Measurements from ENCODE around the gene GNB1L.
"Not testable (repeated sequence)": the region's sequence is repeated elsewhere in the genome, so short reads cannot be mapped to it uniquely, and the experiment has no call there.

The GNB1L gene

DNA sequence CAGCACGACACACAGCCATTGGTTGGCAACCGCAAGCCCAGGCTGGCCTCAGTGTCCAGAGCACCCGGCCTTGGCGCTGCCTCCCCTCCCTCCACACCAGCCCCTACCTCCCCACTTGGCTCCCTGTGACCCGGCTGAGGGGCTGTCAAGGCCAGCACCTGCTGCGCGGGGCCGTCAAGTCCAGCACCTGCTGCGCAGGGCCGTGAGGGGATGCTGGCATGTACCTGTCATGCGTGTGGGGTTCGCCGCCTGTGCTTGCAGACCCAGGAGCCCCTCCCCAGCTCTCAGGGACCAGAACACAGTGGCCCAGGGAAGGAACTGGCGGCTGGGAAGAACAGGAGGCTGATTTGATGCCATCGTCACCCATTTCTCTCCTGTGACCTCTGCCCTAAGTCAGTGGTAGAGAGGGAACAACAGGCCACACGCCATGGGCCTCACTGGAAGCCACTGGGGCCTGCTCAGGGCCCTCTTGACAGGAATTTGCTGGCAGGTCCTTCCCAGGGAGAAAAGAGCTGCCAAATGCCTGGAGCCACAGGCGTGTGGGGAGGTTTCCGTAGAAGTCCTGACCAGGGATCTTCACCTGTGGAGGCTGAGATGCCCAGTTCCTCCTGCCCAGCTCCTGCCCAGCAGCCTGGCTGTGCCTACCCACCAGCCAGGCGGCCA is 56.5 kb downstream of the GNB1L start:
- Histone ChIP-seq H3K9ac (ENCODE audit: insufficient read length, low read depth) (no peak overlapping the region), H3K36me3 (ENCODE audit: insufficient read depth, insufficient read length, low read length) (peaks cover 37% of the 10 kb centered on the region), H3K4me1 (ENCODE audit: insufficient read depth, insufficient read length) (peaks cover 6% of the 10 kb centered on the region), H3K27me3 (ENCODE audit: insufficient read depth, insufficient read length) (no peaks in the 10 kb centered on the region), H3K9me3 (ENCODE audit: insufficient read depth, low read length) (no peaks in the 10 kb centered on the region), H3K4me3 (ENCODE audit: insufficient read length, low read depth) (no peak overlapping the region)
- TF ChIP-seq YY1 (IDR thresholded peaks at IDR 0.05; ENCODE audit: insufficient read depth, insufficient read length), result no peak
- no peak for TF ChIP-seq SUZ12 (IDR thresholded peaks at IDR 0.05; ENCODE audit: extremely low read depth, insufficient read depth, insufficient read length)
- no peak for TF ChIP-seq ZNF274 (IDR thresholded peaks at IDR 0.05; ENCODE audit: low read depth, low read length)
- no peak for DNase-seq (ENCODE audit: low read depth, low spot score)

DNA sequence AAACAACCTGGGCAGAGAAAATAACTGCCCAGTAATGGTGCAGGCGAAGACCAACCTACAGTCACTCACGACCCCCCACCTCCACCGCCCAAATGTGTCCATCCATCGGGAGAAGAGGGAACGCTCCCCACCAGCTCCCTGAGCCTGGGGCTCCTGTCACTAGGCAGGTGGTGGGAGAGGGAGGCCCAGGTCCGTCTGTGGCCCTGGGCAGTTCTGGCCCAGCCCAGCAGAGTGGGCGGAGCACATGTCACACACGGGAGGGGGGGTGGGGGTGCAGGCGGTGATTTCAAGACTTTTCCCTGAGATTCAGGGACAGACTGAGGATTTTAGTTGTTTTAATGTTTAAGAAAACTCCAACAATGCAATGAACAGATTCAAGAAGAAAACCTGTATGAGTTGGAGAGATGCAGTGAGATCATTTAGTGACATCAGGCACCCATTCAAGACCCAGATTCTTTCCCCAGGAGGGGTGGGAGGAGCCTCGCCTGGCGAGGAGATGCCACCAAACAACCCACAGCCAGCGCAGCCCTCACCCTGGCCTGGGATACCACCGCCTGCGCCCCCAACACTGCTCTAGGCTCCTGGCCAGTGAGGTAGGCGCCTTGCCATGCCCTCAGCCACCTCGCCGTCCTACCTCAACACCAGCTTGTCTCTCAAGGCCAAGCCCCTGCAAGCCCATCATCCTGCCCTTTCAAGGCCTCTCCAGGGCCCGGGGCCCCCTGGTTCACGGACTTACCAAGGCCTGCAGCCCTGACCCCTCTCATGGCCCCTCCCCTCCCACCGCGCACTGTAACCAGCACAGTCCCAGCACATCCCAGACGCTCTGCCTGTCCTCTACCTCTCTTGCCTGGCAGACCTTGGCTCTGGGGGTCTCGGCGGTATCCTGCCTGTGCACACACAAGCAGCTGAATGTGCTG is 57.3 kb downstream of the GNB1L start:
- Histone ChIP-seq H3K4me3 (ENCODE audit: insufficient read length, low read depth) (no peak overlapping the region), H3K36me3 (ENCODE audit: insufficient read depth, insufficient read length, low read length) (peaks cover 31% of the 10 kb centered on the region), H3K27me3 (ENCODE audit: insufficient read depth, insufficient read length) (no peaks in the 10 kb centered on the region), H3K4me1 (ENCODE audit: insufficient read depth, insufficient read length) (peaks cover 6% of the 10 kb centered on the region), H3K9me3 (ENCODE audit: insufficient read depth, low read length) (no peaks in the 10 kb centered on the region), H3K9ac (ENCODE audit: insufficient read length, low read depth) (no peak overlapping the region)
- DNase-seq (ENCODE audit: low read depth, low spot score), result no peak
- TF ChIP-seq SUZ12 (IDR thresholded peaks at IDR 0.05; ENCODE audit: extremely low read depth, insufficient read depth, insufficient read length), result no peak
- no peak for TF ChIP-seq YY1 (IDR thresholded peaks at IDR 0.05; ENCODE audit: insufficient read depth, insufficient read length)
- TF ChIP-seq ZNF274 (IDR thresholded peaks at IDR 0.05; ENCODE audit: low read depth, low read length), result no peak

DNA sequence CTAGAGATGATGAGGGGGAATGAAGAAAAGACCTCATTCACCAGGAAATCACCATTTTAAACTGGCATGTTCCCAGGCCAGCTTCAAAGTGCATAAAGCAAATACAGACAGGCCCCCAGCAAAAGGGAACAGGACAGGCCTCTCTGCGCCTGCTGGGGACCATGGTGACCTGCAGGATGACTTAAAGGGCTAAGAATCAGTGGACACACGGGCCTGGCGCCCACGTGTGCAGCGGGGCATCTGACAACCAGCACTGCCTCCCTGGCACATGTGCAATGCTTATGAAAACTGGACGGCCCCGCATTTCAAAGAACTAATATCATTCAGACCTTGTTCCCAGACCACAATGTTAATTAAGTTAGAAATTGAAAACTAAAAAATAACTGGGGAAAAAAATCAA is 58.5 kb downstream of the GNB1L start:
- TF ChIP-seq YY1 (IDR thresholded peaks at IDR 0.05; ENCODE audit: insufficient read depth, insufficient read length) (no peak), SUZ12 (IDR thresholded peaks at IDR 0.05; ENCODE audit: extremely low read depth, insufficient read depth, insufficient read length) (no peak), ZNF274 (IDR thresholded peaks at IDR 0.05; ENCODE audit: low read depth, low read length) (no peak)
- H3K9ac ChIP-seq (ENCODE audit: insufficient read length, low read depth), result no peak overlapping the region
- peaks cover 6% of the 10 kb centered on the region for H3K4me1 ChIP-seq (ENCODE audit: insufficient read depth, insufficient read length)
- no peaks in the 10 kb centered on the region for H3K9me3 ChIP-seq (ENCODE audit: insufficient read depth, low read length)
- H3K27me3 ChIP-seq (ENCODE audit: insufficient read depth, insufficient read length), result no peaks in the 10 kb centered on the region
- DNase-seq (ENCODE audit: low read depth, low spot score), result no peak
- H3K36me3 ChIP-seq (ENCODE audit: insufficient read depth, insufficient read length, low read length), result peaks cover 25% of the 10 kb centered on the region
- H3K4me3 ChIP-seq (ENCODE audit: insufficient read length, low read depth), result no peak overlapping the region

DNA sequence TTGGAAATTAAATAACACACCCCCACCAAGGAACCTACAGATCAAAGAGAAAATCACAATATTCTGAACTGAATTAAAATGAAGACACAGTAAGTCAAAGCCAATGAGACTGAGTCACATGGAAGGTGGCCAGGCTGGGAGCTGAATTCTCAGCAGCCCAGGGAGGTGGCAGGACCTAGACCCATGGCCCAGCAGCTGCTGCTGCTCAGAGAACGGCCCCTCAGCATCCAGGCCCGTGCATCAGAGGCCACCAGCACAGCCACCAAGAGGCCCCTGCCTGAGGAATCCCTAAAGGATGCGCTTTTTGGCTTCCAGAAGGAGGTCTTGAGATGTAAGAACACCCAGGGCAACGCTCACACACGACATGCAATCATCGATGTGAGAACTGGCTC is 59.1 kb downstream of the GNB1L start:
- Histone ChIP-seq H3K27me3 (ENCODE audit: insufficient read depth, insufficient read length) (no peaks in the 10 kb centered on the region), H3K9me3 (ENCODE audit: insufficient read depth, low read length) (no peaks in the 10 kb centered on the region), H3K36me3 (ENCODE audit: insufficient read depth, insufficient read length, low read length) (peaks cover 20% of the 10 kb centered on the region), H3K9ac (ENCODE audit: insufficient read length, low read depth) (no peak overlapping the region), H3K4me1 (ENCODE audit: insufficient read depth, insufficient read length) (peaks cover 4% of the 10 kb centered on the region), H3K4me3 (ENCODE audit: insufficient read length, low read depth) (no peak overlapping the region)
- TF ChIP-seq YY1 (IDR thresholded peaks at IDR 0.05; ENCODE audit: insufficient read depth, insufficient read length) (no peak), ZNF274 (IDR thresholded peaks at IDR 0.05; ENCODE audit: low read depth, low read length) (no peak), SUZ12 (IDR thresholded peaks at IDR 0.05; ENCODE audit: extremely low read depth, insufficient read depth, insufficient read length) (no peak)
- DNase-seq (ENCODE audit: low read depth, low spot score), result no peak

DNA sequence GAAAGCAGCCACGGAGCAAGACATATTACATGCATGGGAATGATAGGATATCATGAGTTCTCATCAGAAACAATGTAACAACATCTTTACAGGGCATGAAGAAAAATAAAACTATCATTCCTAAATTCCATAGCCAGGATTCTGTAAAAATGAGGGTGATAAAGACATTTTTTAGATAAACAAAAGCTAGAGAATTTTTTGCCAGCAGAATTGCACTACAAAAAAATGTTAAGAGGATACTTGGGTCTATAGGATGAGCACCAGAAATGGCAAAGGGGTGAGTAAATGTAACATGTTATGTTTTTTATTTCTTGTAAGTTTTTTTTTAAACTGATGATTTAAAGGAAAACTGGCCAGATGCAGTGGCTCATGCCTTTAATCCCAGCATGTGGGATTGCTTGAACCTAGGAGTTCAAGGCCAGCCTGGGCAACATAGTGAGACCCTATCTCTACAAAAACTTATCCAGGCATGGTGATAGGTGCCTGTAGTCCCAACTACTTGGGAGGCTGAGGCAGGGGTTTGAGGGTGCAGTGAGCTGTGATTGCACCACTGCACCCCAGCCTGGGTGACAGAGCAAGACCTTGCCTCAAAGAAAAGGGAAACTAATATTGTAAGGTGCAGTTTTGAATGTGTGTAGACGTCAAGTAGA is 60.9 kb downstream of the GNB1L start:
- no peak for DNase-seq (ENCODE audit: low read depth, low spot score)
- no peak overlapping the region for H3K9ac ChIP-seq (ENCODE audit: insufficient read length, low read depth)
- TF ChIP-seq SUZ12 (IDR thresholded peaks at IDR 0.05; ENCODE audit: extremely low read depth, insufficient read depth, insufficient read length) (no peak), ZNF274 (IDR thresholded peaks at IDR 0.05; ENCODE audit: low read depth, low read length) (no peak), YY1 (IDR thresholded peaks at IDR 0.05; ENCODE audit: insufficient read depth, insufficient read length) (no peak)
- no peak overlapping the region for H3K4me3 ChIP-seq (ENCODE audit: insufficient read length, low read depth)
- no peaks in the 10 kb centered on the region for H3K27me3 ChIP-seq (ENCODE audit: insufficient read depth, insufficient read length)
- peaks cover 4% of the 10 kb centered on the region for H3K4me1 ChIP-seq (ENCODE audit: insufficient read depth, insufficient read length)
- H3K36me3 ChIP-seq (ENCODE audit: insufficient read depth, insufficient read length, low read length), result peaks cover 11% of the 10 kb centered on the region
- no peaks in the 10 kb centered on the region for H3K9me3 ChIP-seq (ENCODE audit: insufficient read depth, low read length)

DNA sequence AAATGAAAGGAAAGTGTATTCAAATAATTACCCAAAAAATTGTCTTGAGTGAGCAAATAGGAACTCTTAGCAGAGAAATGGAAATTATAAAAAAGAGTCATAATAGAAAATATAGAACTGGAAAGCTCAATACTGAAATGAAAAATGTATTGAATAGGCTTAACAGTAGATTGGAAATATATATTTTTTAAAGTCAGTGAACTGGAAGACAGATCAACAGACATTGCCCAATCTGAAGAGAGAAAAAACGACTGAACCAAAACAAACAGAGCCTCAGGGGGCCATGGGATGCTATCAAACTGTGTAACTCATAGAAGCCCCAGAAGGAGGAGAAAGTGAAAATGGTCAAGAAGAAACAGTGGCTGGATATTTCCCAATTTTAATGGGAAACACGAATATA is 61.5 kb downstream of the GNB1L start:
- no peaks in the 10 kb centered on the region for H3K9me3 ChIP-seq (ENCODE audit: insufficient read depth, low read length)
- DNase-seq (ENCODE audit: low read depth, low spot score), result no peak
- no peaks in the 10 kb centered on the region for H3K27me3 ChIP-seq (ENCODE audit: insufficient read depth, insufficient read length)
- no peak overlapping the region for H3K9ac ChIP-seq (ENCODE audit: insufficient read length, low read depth)
- peaks cover 4% of the 10 kb centered on the region for H3K4me1 ChIP-seq (ENCODE audit: insufficient read depth, insufficient read length)
- TF ChIP-seq YY1 (IDR thresholded peaks at IDR 0.05; ENCODE audit: insufficient read depth, insufficient read length), result no peak
- TF ChIP-seq SUZ12 (IDR thresholded peaks at IDR 0.05; ENCODE audit: extremely low read depth, insufficient read depth, insufficient read length), result no peak
- H3K4me3 ChIP-seq (ENCODE audit: insufficient read length, low read depth), result no peak overlapping the region
- H3K36me3 ChIP-seq (ENCODE audit: insufficient read depth, insufficient read length, low read length), result peaks cover 14% of the 10 kb centered on the region

DNA sequence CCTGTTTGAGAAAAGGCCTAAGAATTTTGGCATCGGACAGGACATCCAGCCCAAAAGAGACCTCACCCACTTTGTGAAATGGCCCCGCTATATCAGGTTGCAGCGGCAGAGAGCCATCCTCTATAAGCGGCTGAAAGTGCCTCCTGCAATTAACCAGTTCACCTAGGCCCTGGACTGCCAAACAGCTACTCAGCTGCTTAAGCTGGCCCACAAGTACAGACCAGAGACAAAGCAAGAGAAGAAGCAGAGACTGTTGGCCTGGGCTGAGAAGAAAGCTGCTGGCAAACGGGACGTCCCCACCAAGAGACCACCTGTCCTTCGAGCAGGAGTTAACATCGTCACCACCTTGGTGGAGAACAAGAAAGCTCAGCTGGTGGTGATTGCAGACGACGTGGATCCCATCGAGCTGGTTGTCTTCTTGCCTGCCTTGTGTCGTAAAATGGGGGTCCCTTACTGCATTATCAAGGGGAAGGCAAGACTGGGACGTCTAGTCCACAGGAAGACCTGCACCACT is 62.2 kb downstream of the GNB1L start:
- not testable (repeated sequence) for H3K9me3 ChIP-seq (ENCODE audit: insufficient read depth, low read length); H3K4me1 ChIP-seq (ENCODE audit: insufficient read depth, insufficient read length); DNase-seq (ENCODE audit: low read depth, low spot score); H3K27me3 ChIP-seq (ENCODE audit: insufficient read depth, insufficient read length); H3K9ac ChIP-seq (ENCODE audit: insufficient read length, low read depth); H3K4me3 ChIP-seq (ENCODE audit: insufficient read length, low read depth)
- H3K36me3 ChIP-seq (ENCODE audit: insufficient read depth, insufficient read length, low read length), result peaks cover 17% of the 10 kb centered on the region

Measured in NT2/D1 (cell line).